ENCODE measurements around the gene MCU. TPM values are rescaled to one million over a fixed set of nuclear protein-coding genes. Genes with fewer than 3 reads are reported as not detected.
"Not testable (repeated sequence)": the region's sequence is repeated elsewhere in the genome, so short reads cannot be mapped to it uniquely, and the experiment has no call there.

The MCU gene
- 34.0 TPM for polyA plus RNA-seq (2013, experiment 1 of 2)
- 33.6 TPM for polyA plus RNA-seq (2013, experiment 2 of 2)

- Histone ChIP-seq H3K36me3 (ENCODE audit: insufficient read depth, low read length) (no peaks in the 10 kb centered on the region), H3K9me3 (ENCODE audit: insufficient read depth, low read depth, low read length) (no peaks in the 10 kb centered on the region), H3K9ac (ENCODE audit: low read depth, low read length) (peak within 1 kb of the TSS; percentile 86), H3K4me1 (ENCODE audit: insufficient read depth, low read length) (peaks cover 15% of the 10 kb centered on the region), H3K27me3 (ENCODE audit: insufficient read depth, low read length) (no peaks in the 10 kb centered on the region), H3K4me3 (ENCODE audit: low read length) (peak within 1 kb of the TSS; percentile 95), H3K27ac (ENCODE audit: low read depth, low read length) (no peak within 1 kb of the TSS; the same call in 1 of the 2 replicates)
- under 1% methylated on average over 83 of the region's 83 CpGs for WGBS
Measured at GRCh38 chr10:72691863-72692743, at the start of gene MCU. Gene MCU (plus strand): TSS chr10:72692143. CDS start chr10:72692152, 9 bp downstream.

GRCh38 chr10:72642318-72642717, 49.6 kb upstream of the MCU start:
- Histone ChIP-seq H3K4me1 (ENCODE audit: insufficient read depth, low read length) (no peaks in the 10 kb centered on the region), H3K27ac (ENCODE audit: low read depth, low read length) (no peak overlapping the region), H3K9ac (ENCODE audit: low read depth, low read length) (no peak overlapping the region), H3K9me3 (ENCODE audit: insufficient read depth, low read depth, low read length) (0 out of 2 replicates have a peak, but pooled peaks cover 2% of the 10 kb centered on the region), H3K27me3 (ENCODE audit: insufficient read depth, low read length) (no peaks in the 10 kb centered on the region), H3K36me3 (ENCODE audit: insufficient read depth, low read length) (no peaks in the 10 kb centered on the region), H3K4me3 (ENCODE audit: low read length) (no peak overlapping the region)
- WGBS: 95% methylated on average over 4 of the region's 5 CpGs

GRCh38 chr10:72645263-72645858, 46.6 kb upstream of the MCU start:
- no peak overlapping the region for H3K27ac ChIP-seq (ENCODE audit: low read depth, low read length)
- 81% methylated on average over 2 of the region's 2 CpGs for WGBS
- H3K27me3 ChIP-seq (ENCODE audit: insufficient read depth, low read length): no peaks in the 10 kb centered on the region
- no peaks in the 10 kb centered on the region for H3K36me3 ChIP-seq (ENCODE audit: insufficient read depth, low read length)
- H3K4me1 ChIP-seq (ENCODE audit: insufficient read depth, low read length): no peaks in the 10 kb centered on the region
- no peak overlapping the region for H3K9ac ChIP-seq (ENCODE audit: low read depth, low read length)
- H3K9me3 ChIP-seq (ENCODE audit: insufficient read depth, low read depth, low read length): no peaks in the 10 kb centered on the region
- no peak overlapping the region for H3K4me3 ChIP-seq (ENCODE audit: low read length)

GRCh38 chr10:72646971-72647370, 45.0 kb upstream of the MCU start:
- not testable (repeated sequence) for H3K4me3 ChIP-seq (ENCODE audit: low read length); H3K9ac ChIP-seq (ENCODE audit: low read depth, low read length); H3K27me3 ChIP-seq (ENCODE audit: insufficient read depth, low read length); H3K36me3 ChIP-seq (ENCODE audit: insufficient read depth, low read length); H3K9me3 ChIP-seq (ENCODE audit: insufficient read depth, low read depth, low read length); H3K4me1 ChIP-seq (ENCODE audit: insufficient read depth, low read length); H3K27ac ChIP-seq (ENCODE audit: low read depth, low read length)
- 100% methylated on average over 1 of the region's 3 CpGs for WGBS

- no peak overlapping the region for H3K27ac ChIP-seq (ENCODE audit: low read depth, low read length)
- H3K4me1 ChIP-seq (ENCODE audit: insufficient read depth, low read length): no peaks in the 10 kb centered on the region
- no peaks in the 10 kb centered on the region for H3K9me3 ChIP-seq (ENCODE audit: insufficient read depth, low read depth, low read length)
- H3K36me3 ChIP-seq (ENCODE audit: insufficient read depth, low read length): no peaks in the 10 kb centered on the region
- no peak overlapping the region for H3K9ac ChIP-seq (ENCODE audit: low read depth, low read length)
- no peak overlapping the region for H3K4me3 ChIP-seq (ENCODE audit: low read length)
- 95% methylated on average over 1 of the region's 1 CpG for WGBS
- H3K27me3 ChIP-seq (ENCODE audit: insufficient read depth, low read length): no peaks in the 10 kb centered on the region
Measured at GRCh38 chr10:72648301-72648700, 43.6 kb upstream of the MCU start.

- Histone ChIP-seq H3K27me3 (ENCODE audit: insufficient read depth, low read length) (no peaks in the 10 kb centered on the region), H3K9ac (ENCODE audit: low read depth, low read length) (no peak overlapping the region), H3K4me3 (ENCODE audit: low read length) (no peak overlapping the region), H3K9me3 (ENCODE audit: insufficient read depth, low read depth, low read length) (no peaks in the 10 kb centered on the region), H3K4me1 (ENCODE audit: insufficient read depth, low read length) (no peaks in the 10 kb centered on the region), H3K27ac (ENCODE audit: low read depth, low read length) (no peak overlapping the region), H3K36me3 (ENCODE audit: insufficient read depth, low read length) (no peaks in the 10 kb centered on the region)
- WGBS: 92% methylated on average over 3 of the region's 5 CpGs
Measured at GRCh38 chr10:72649291-72649690, 42.7 kb upstream of the MCU start.

GRCh38 chr10:72653383-72654096, 38.4 kb upstream of the MCU start:
- H3K27ac ChIP-seq (ENCODE audit: low read depth, low read length): no peak overlapping the region
- 91% methylated on average over 5 of the region's 6 CpGs for WGBS
- no peaks in the 10 kb centered on the region for H3K9me3 ChIP-seq (ENCODE audit: insufficient read depth, low read depth, low read length)
- no peaks in the 10 kb centered on the region for H3K36me3 ChIP-seq (ENCODE audit: insufficient read depth, low read length)
- H3K9ac ChIP-seq (ENCODE audit: low read depth, low read length): no peak overlapping the region
- no peak overlapping the region for H3K4me3 ChIP-seq (ENCODE audit: low read length)
- 0 out of 2 replicates have a peak, but pooled peaks cover under 1% of the 10 kb centered on the region for H3K4me1 ChIP-seq (ENCODE audit: insufficient read depth, low read length)
- no peaks in the 10 kb centered on the region for H3K27me3 ChIP-seq (ENCODE audit: insufficient read depth, low read length)

GRCh38 chr10:72654720-72655119, 37.2 kb upstream of the MCU start:
- no peaks in the 10 kb centered on the region for H3K9me3 ChIP-seq (ENCODE audit: insufficient read depth, low read depth, low read length)
- H3K36me3 ChIP-seq (ENCODE audit: insufficient read depth, low read length): no peaks in the 10 kb centered on the region
- H3K4me1 ChIP-seq (ENCODE audit: insufficient read depth, low read length): peaks cover 10% of the 10 kb centered on the region; the same call in 1 of the 2 replicates
- 54% methylated on average over 3 of the region's 3 CpGs for WGBS
- no peak overlapping the region for H3K4me3 ChIP-seq (ENCODE audit: low read length)
- no peak overlapping the region for H3K27ac ChIP-seq (ENCODE audit: low read depth, low read length)
- no peaks in the 10 kb centered on the region for H3K27me3 ChIP-seq (ENCODE audit: insufficient read depth, low read length)
- no peak overlapping the region for H3K9ac ChIP-seq (ENCODE audit: low read depth, low read length)

GRCh38 chr10:72658696-72659400, 33.1 kb upstream of the MCU start:
- 78% methylated on average over 5 of the region's 5 CpGs for WGBS
- no peaks in the 10 kb centered on the region for H3K27me3 ChIP-seq (ENCODE audit: insufficient read depth, low read length)
- H3K9ac ChIP-seq (ENCODE audit: low read depth, low read length): no peak overlapping the region
- peaks cover 11% of the 10 kb centered on the region; the same call in 1 of the 2 replicates for H3K4me1 ChIP-seq (ENCODE audit: insufficient read depth, low read length)
- H3K4me3 ChIP-seq (ENCODE audit: low read length): no peak overlapping the region
- H3K36me3 ChIP-seq (ENCODE audit: insufficient read depth, low read length): no peaks in the 10 kb centered on the region
- H3K27ac ChIP-seq (ENCODE audit: low read depth, low read length): no peak overlapping the region
- H3K9me3 ChIP-seq (ENCODE audit: insufficient read depth, low read depth, low read length): no peaks in the 10 kb centered on the region

GRCh38 chr10:72659694-72660093, 32.2 kb upstream of the MCU start:
- H3K27ac ChIP-seq (ENCODE audit: low read depth, low read length): no peak overlapping the region
- H3K9ac ChIP-seq (ENCODE audit: low read depth, low read length): no peak overlapping the region
- no peaks in the 10 kb centered on the region for H3K27me3 ChIP-seq (ENCODE audit: insufficient read depth, low read length)
- WGBS: 95% methylated on average over 6 of the region's 8 CpGs
- H3K4me1 ChIP-seq (ENCODE audit: insufficient read depth, low read length): peaks cover 11% of the 10 kb centered on the region; the same call in 1 of the 2 replicates
- no peak overlapping the region for H3K4me3 ChIP-seq (ENCODE audit: low read length)
- H3K9me3 ChIP-seq (ENCODE audit: insufficient read depth, low read depth, low read length): no peaks in the 10 kb centered on the region
- H3K36me3 ChIP-seq (ENCODE audit: insufficient read depth, low read length): no peaks in the 10 kb centered on the region
